ENCODE results near the gene RCBTB1. TPM values are rescaled to one million over a fixed set of nuclear protein-coding genes. Genes with fewer than 3 reads are reported as not detected.
A peak's percentile ranks its signal among the peaks of the same experiment; 100 is the strongest.

RCBTB1 gene
- total RNA-seq, 1 donor, result 26.4 TPM

- Histone ChIP-seq H3K9me3 (ENCODE audit: low read depth, low read length) (no peaks in the 10 kb centered on the region), H3K27me3 (ENCODE audit: insufficient read depth, low read length) (no peaks in the 10 kb centered on the region), H3K4me2 (ENCODE audit: insufficient read depth, low read length) (no peak overlapping the region), H3K4me1 (ENCODE audit: insufficient read depth, low read length) (no peaks in the 10 kb centered on the region), H3K27ac (ENCODE audit: low read depth, low read length) (no peak overlapping the region), H4K20me1 (ENCODE audit: insufficient read depth, low read length) (no peaks in the 10 kb centered on the region), H3K36me3 (ENCODE audit: insufficient read depth, low read length) (peaks cover 29% of the 10 kb centered on the region), H3K79me2 (ENCODE audit: insufficient read depth, low read length) (no peaks in the 10 kb centered on the region), H3K4me3 (ENCODE audit: insufficient read depth, low read length) (no peak overlapping the region), H2AFZ (ENCODE audit: low read length) (no peak overlapping the region)
- TF ChIP-seq CTCF (IDR thresholded peaks at IDR 0.05; ENCODE audit: extremely low read depth, low read depth, low read length), result no peak
- peak; percentile 31 for DNase-seq (ENCODE audit: insufficient read length, low spot score, missing footprints)
Measured at GRCh38 chr13:49550942-49551644, 34.3 kb downstream of the RCBTB1 start.

- Histone ChIP-seq H2AFZ (ENCODE audit: low read length) (no peak overlapping the region), H3K79me2 (ENCODE audit: insufficient read depth, low read length) (no peaks in the 10 kb centered on the region), H3K9me3 (ENCODE audit: low read depth, low read length) (no peaks in the 10 kb centered on the region), H3K4me1 (ENCODE audit: insufficient read depth, low read length) (no peaks in the 10 kb centered on the region), H4K20me1 (ENCODE audit: insufficient read depth, low read length) (no peaks in the 10 kb centered on the region), H3K27ac (ENCODE audit: low read depth, low read length) (no peak overlapping the region), H3K4me2 (ENCODE audit: insufficient read depth, low read length) (no peak overlapping the region), H3K4me3 (ENCODE audit: insufficient read depth, low read length) (no peak overlapping the region), H3K27me3 (ENCODE audit: insufficient read depth, low read length) (no peaks in the 10 kb centered on the region), H3K36me3 (ENCODE audit: insufficient read depth, low read length) (peaks cover 33% of the 10 kb centered on the region)
- TF ChIP-seq CTCF (IDR thresholded peaks at IDR 0.05; ENCODE audit: extremely low read depth, low read depth, low read length), result no peak
- DNase-seq (ENCODE audit: insufficient read length, low spot score, missing footprints), result no peak
Measured at GRCh38 chr13:49549289-49549688, 36.1 kb downstream of the RCBTB1 start.

GRCh38 chr13:49546561-49546960, 38.8 kb downstream of the RCBTB1 start:
- Histone ChIP-seq H3K27me3 (ENCODE audit: insufficient read depth, low read length) (no peaks in the 10 kb centered on the region), H4K20me1 (ENCODE audit: insufficient read depth, low read length) (no peaks in the 10 kb centered on the region), H3K4me3 (ENCODE audit: insufficient read depth, low read length) (no peak overlapping the region), H2AFZ (ENCODE audit: low read length) (no peak overlapping the region), H3K27ac (ENCODE audit: low read depth, low read length) (no peak overlapping the region), H3K4me1 (ENCODE audit: insufficient read depth, low read length) (no peaks in the 10 kb centered on the region), H3K4me2 (ENCODE audit: insufficient read depth, low read length) (no peak overlapping the region), H3K9me3 (ENCODE audit: low read depth, low read length) (no peaks in the 10 kb centered on the region), H3K36me3 (ENCODE audit: insufficient read depth, low read length) (peaks cover 48% of the 10 kb centered on the region), H3K79me2 (ENCODE audit: insufficient read depth, low read length) (no peaks in the 10 kb centered on the region)
- DNase-seq (ENCODE audit: insufficient read length, low spot score, missing footprints), result no peak
- TF ChIP-seq CTCF (IDR thresholded peaks at IDR 0.05; ENCODE audit: extremely low read depth, low read depth, low read length), result no peak

GRCh38 chr13:49545661-49546060, 39.7 kb downstream of the RCBTB1 start:
- H3K79me2 ChIP-seq (ENCODE audit: insufficient read depth, low read length), result no peaks in the 10 kb centered on the region
- no peaks in the 10 kb centered on the region for H4K20me1 ChIP-seq (ENCODE audit: insufficient read depth, low read length)
- H3K27me3 ChIP-seq (ENCODE audit: insufficient read depth, low read length), result no peaks in the 10 kb centered on the region
- no peak overlapping the region for H3K4me2 ChIP-seq (ENCODE audit: insufficient read depth, low read length)
- H3K4me3 ChIP-seq (ENCODE audit: insufficient read depth, low read length), result no peak overlapping the region
- peaks cover 53% of the 10 kb centered on the region for H3K36me3 ChIP-seq (ENCODE audit: insufficient read depth, low read length)
- no peaks in the 10 kb centered on the region for H3K4me1 ChIP-seq (ENCODE audit: insufficient read depth, low read length)
- H2AFZ ChIP-seq (ENCODE audit: low read length), result no peak overlapping the region
- no peak for DNase-seq (ENCODE audit: insufficient read length, low spot score, missing footprints)
- no peak for TF ChIP-seq CTCF (IDR thresholded peaks at IDR 0.05; ENCODE audit: extremely low read depth, low read depth, low read length)
- no peak overlapping the region for H3K27ac ChIP-seq (ENCODE audit: low read depth, low read length)
- H3K9me3 ChIP-seq (ENCODE audit: low read depth, low read length), result no peaks in the 10 kb centered on the region

Measured in osteoblast (primary cell).